ENCODE measurements around the gene NCKAP5.

Gene NCKAP5

GRCh38 chr2:133568172-133568571, at the start of gene NCKAP5:
Gene NCKAP5 (minus strand): TSS chr2:133568463. CDS start chr2:133517526, 50,937 bp downstream.
- DNase-seq, result peak; percentile 22

GRCh38 chr2:133609664-133610063, 41.4 kb upstream of the NCKAP5 start:
- no peak for DNase-seq

- no peak for DNase-seq
Observed at GRCh38 chr2:133608291-133608690, 40.0 kb upstream of the NCKAP5 start.

GRCh38 chr2:133607679-133608078, 39.4 kb upstream of the NCKAP5 start:
- DNase-seq, result peak; percentile 2

- DNase-seq, result no peak
Observed at GRCh38 chr2:133606616-133607015, 38.4 kb upstream of the NCKAP5 start.

- DNase-seq, result no peak
Observed at GRCh38 chr2:133605766-133606137, 37.5 kb upstream of the NCKAP5 start.

- no peak for DNase-seq
Observed at GRCh38 chr2:133605011-133605765, 36.9 kb upstream of the NCKAP5 start.

GRCh38 chr2:133603109-133603508, 34.8 kb upstream of the NCKAP5 start:
- DNase-seq, result no peak

GRCh38 chr2:133602538-133602937, 34.3 kb upstream of the NCKAP5 start:
- no peak for DNase-seq

GRCh38 chr2:133600266-133600928, 32.1 kb upstream of the NCKAP5 start:
- DNase-seq, result no peak

GRCh38 chr2:133599811-133600210, 31.5 kb upstream of the NCKAP5 start:
- DNase-seq, result no peak

- DNase-seq, result no peak
Observed at GRCh38 chr2:133599211-133599803, 31.0 kb upstream of the NCKAP5 start.

GRCh38 chr2:133598769-133599168, 30.5 kb upstream of the NCKAP5 start:
- DNase-seq, result no peak

GRCh38 chr2:133596701-133597393, 28.6 kb upstream of the NCKAP5 start:
- no peak for DNase-seq

- DNase-seq, result no peak
Observed at GRCh38 chr2:133591164-133591563, 22.9 kb upstream of the NCKAP5 start.

- no peak for DNase-seq
Observed at GRCh38 chr2:133589456-133589855, 21.2 kb upstream of the NCKAP5 start.

- DNase-seq, result no peak
Observed at GRCh38 chr2:133588144-133588543, 19.9 kb upstream of the NCKAP5 start.

- DNase-seq, result no peak
Observed at GRCh38 chr2:133586978-133587377, 18.7 kb upstream of the NCKAP5 start.

- peak; percentile 9 for DNase-seq
Observed at GRCh38 chr2:133581010-133581760, 12.9 kb upstream of the NCKAP5 start.

- DNase-seq, result peak; percentile 56
Observed at GRCh38 chr2:133579274-133579673, 11.0 kb upstream of the NCKAP5 start.

- DNase-seq, result no peak
Observed at GRCh38 chr2:133576714-133577113, 8.5 kb upstream of the NCKAP5 start.

GRCh38 chr2:133574620-133575019, 6.4 kb upstream of the NCKAP5 start:
- DNase-seq, result no peak

GRCh38 chr2:133574186-133574585, 5.9 kb upstream of the NCKAP5 start:
- DNase-seq, result no peak

All from HCEC 1CT (cell line).